Stimulated activated CD8-positive, alpha-beta memory T cell treated with anti-CD3 and anti-CD28 coated beads, Interleukin-2, amount 100 ng/mL, for 48 hours (primary cell): ENCODE results near the gene NAPB.
"Not testable (repeated sequence)": the region's sequence is repeated elsewhere in the genome, so short reads cannot be mapped to it uniquely, and the experiment has no call there.

ENCODE experiments used
- DNase-seq, 2 donors: peaks; one replicate each; pipeline ENCODE4 v3.0.0-alpha.2; 2020; ENCODE audit warnings: low read depth in 2 of 2

NAPB gene

GRCh38 chr20:23420943-23421931, at the start of gene NAPB:
Gene NAPB (minus strand): TSS chr20:23421488. CDS start chr20:23421402, 86 bp downstream.
- peak; percentile 90 to 91 for DNase-seq

DNA sequence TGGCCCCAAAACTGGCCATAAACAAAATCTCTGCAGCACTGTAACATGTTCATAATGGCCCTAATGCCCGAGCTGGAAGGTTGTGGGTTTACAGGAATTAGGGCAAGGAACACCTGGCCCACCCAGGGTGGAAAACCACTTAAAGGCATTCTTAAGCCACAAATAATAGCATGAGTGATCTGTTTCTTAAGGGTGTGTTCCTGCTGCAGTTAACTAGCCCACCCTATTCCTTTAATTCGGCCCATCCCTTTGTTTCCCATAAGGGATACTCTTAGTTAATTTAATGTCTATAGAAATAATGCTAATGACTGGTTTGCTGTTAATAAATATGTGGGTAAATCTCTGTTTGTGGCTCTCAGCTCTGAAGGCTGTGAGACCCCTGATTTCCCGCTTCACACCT, 45.7 kb upstream of the NAPB start:
- not testable (repeated sequence) for DNase-seq

DNA sequence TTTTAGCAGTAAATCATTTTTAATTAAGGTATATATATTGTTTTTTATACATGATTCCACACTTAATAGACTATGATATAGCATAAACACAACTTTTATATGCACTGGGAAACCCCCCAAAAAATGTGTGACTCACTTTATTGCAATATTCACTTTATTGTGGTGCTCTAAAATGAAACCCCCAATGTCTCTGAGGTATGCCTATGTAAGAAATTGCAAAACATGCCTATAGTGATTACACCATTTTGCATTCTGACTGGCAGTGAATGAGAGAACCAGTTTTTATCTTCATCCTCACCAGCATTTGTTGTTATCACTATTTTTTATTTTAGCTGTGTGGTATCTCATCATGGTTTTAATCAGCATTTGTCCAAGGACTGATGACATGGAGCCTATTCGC, 39.9 kb upstream of the NAPB start:
- no peak for DNase-seq

DNA sequence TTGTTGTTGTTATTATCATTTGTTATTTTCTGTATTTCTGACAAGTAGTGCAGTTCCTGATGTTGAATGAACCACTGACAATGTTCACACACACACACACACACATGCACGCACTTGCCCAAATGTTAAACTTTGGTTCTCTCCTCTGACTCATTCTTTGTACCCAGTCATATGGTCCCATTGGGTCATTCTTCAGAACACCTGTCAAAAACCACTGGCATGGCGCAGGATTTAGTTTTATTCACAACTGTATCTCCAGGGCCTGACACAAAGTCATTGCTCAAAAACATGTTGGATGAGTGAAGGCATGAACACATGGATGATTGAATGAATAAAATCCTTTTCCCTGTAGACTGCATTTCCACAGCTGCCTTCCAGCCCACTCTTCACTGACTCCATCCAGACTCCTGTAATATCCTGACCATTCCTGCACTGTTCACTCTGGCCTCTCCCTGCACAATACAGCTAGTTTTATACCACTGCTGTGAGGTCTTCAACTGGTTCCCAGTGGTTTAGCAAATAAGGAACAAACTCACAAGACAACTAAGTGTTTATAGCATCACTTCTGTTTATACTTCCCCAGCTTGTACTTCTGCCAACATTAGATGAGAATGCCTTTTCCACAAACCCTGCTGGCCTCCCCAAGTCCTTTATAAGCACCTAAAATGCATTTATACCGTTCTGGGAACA, 38.3 kb upstream of the NAPB start:
- no peak for DNase-seq

DNA sequence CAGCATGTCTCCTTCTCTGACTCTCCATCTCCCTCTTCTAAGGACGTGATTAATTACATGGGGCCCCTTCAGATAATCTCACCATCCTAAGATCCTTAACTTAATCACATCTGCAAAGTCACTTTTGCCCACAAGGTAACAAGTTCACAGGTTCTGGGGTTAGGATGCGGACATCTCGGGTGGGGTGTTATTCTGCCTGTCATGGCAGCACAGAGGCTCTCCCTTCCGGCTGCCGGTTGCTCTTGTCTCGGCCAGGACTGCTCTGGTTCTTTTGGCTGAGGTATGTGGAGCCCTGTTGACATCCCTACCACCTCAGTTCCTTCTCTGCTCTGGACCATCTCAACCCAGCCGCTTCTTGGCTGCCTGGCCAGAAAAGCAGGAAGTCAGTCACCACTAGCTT, 35.6 kb upstream of the NAPB start:
- DNase-seq: no peak

DNA sequence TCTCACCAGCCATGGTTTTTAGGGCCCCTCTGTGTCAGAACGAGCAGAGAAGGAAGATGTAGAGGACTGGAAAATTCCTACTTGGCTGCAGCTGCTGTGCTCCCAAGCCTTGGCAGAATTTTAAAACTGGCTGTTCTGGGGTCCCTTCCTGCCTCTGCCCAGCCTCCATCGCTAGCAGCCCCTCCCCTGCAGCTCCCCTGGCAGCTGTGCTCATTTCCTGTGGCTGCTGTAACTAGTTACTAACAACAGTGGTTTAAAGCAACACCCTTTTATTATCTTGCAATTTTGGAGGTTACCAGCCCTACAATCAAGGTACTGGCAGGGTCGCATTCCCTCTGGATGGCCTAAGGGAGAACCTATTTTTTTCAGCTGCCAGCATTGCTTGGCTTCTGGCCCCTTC, 35.1 kb upstream of the NAPB start:
- DNase-seq: no peak

GRCh38 chr20:23455639-23456038, 34.4 kb upstream of the NAPB start:
- DNase-seq: no peak

DNA sequence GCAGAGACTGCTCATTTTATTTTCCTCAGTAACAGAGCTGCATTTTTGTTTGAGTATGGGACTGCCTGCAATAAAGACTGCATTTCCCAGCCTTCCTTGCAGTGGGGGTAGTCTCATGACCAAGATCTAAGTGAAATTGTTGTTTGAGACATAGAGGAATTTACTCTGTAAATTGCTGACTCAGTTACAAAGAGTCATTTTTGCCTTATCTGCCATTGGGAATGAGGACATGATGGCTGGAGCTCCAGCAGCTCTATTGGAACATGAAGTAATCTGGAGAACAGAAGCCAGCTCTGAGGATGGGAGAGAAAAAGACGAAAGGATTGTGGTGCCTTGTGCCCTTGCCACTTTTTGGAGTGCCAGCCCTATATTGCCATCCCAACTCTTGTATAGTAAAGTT, 33.5 kb upstream of the NAPB start:
- no peak for DNase-seq

DNA sequence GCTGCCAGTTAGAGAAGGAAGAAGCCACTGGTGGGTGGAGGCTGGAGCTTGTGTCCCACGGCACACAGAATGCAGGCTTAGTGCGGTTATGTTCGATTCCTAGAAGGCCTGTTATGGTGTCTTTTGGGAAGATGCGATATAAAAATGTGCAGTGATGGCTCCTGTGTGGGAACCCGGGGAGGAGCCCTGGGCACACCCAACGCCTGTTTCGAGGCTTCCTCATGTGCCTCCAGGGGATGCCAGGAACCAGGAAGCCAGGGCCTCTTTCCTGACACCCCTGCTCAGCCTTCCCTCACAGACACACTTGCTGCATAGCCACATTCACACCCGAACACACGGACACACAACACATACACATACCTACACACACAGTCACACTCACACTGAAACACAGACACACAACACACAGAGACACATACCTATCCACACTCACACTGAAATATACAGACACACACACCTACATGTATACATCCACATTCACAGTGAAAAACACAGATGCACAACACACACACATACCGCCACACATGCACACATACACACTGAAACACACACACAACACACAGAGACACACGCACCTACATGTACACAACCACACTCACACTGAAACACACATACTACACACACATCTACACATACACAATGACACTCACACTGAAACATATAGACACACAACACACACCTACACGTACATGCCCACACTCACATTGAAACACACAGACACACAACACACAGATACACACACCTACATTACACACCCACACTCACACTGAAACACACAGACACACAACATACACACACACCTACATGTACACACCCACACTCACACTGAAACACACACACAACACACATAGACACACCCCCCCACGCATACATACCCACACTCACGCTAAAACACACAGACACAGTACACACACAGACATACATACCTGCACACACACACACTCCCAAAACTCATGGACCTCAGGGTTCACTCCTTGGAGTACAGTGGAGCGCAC, 32.6 kb upstream of the NAPB start:
- DNase-seq: no peak

- DNase-seq: no peak
Measured at GRCh38 chr20:23452776-23453175, 31.5 kb upstream of the NAPB start, which contains the start of gene CST11. Gene CST11 (minus strand): TSS chr20:23452876. CDS start chr20:23452811, 65 bp downstream.

GRCh38 chr20:23451956-23452487, 30.7 kb upstream of the NAPB start:
- DNase-seq: no peak

DNA sequence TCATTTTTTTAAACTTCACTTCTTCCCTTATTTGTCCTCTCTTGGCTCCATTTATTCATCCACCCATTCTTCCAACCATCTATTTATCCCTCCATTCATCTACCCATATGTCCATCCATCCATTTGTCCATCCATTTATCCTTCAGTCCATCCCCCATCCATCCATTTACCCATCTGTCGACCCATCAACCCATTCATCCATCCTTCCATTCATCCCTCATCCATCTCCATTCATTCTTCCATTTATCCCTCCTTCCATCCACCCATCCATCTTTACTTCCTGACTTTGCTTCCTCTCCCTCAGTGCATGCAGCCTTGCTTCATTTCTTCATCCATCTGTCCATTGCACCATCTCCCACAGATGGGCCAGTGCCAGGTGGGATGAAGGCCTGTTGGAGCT, 29.6 kb upstream of the NAPB start:
- DNase-seq: no peak

- no peak for DNase-seq
Measured at GRCh38 chr20:23449421-23449820, 28.1 kb upstream of the NAPB start.

GRCh38 chr20:23448167-23448566, 26.9 kb upstream of the NAPB start:
- DNase-seq: no peak

GRCh38 chr20:23446505-23446904, 25.2 kb upstream of the NAPB start:
- peak; percentile 12 to 19 for DNase-seq

- DNase-seq: no peak
Measured at GRCh38 chr20:23445596-23446217, 24.4 kb upstream of the NAPB start.

DNA sequence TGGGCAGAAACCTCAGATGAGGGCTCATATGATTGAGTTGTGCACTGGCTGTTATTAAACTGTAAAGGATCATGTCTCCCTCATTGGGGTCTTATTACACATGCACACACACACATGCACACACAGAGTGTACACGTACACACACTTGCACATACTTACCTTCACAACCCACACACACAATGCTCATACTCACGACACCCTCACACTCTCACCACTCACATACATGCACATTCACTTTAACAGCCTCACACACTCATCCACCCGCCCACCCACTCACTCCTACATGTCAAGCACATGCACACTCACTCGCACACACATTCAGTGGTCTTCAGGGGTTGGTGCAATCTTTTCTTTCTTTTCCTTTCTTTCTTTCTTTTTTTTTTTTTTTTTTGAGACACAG, 23.6 kb upstream of the NAPB start:
- no peak for DNase-seq

DNA sequence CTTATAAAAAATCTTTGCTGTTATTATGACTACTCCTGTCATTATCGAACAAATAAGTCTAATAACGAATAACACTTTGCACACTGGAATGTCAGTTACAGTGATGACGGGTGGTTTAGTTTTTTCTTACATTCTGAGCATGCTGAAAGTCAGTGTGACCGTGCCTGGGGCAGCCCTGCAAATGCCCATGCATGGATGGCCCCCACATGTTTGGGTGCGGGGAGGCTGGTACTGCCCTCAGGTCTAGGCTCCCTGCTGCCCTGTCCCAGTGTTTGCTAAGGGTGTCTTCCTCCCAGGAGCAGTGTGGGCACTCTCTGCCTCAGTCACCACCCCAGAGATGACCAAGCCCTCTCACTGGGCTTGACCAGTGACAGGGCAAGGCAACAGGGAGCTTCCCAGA, 21.1 kb upstream of the NAPB start:
- DNase-seq: no peak

GRCh38 chr20:23441850-23442313, 20.6 kb upstream of the NAPB start:
- DNase-seq: peak; percentile 20 to 40

DNA sequence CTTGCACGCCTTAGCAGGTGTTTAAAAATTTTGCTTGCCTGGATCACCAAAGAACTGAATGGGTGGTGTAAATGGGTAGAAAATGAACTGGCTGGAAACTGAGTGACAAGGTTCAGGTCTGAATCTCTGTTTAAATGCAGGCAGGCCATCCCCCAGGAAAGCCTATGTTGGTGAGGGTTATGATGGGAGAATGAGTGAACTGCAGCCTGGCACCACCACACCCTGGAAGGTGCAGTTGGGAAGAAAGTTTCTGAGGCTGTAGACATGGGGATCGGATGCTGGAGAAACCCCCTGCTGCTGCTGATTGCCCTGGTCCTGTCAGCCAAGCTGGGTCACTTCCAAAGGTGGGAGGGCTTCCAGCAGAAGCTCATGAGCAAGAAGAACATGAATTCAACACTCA, 18.7 kb upstream of the NAPB start:
- no peak for DNase-seq

DNA sequence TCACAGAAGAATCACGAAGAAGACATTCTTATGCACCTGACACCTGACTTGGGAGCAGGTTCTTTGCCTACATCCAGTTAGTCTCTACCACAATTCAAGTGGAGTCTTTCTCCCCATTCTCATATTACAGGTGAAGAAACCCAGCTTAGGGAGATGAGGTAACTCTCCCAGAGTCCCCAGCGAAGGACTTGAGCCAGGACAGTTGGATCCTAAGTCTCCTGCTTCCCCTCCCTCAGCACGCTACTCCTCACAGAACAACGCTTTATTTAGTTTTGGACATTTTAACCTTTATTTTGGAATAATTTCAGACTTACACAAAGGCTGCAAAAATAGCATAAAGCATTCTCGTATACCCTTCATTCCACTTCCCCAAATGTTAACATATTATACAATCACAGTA, 17.4 kb upstream of the NAPB start:
- DNase-seq: no peak
